AG09309 (cell line): Measurements from ENCODE around the gene TAS2R41.
"Not testable (repeated sequence)": the region's sequence is repeated elsewhere in the genome, so short reads cannot be mapped to it uniquely, and the experiment has no call there.

ENCODE experiments used
- DNase-seq: peaks from one replicate; pipeline ENCODE4 v3.0.0-alpha.2; 2010; ENCODE audit warnings: low read depth
- H3K4me3 ChIP-seq: 2 replicates; pipeline ENCODE4 v1.5.1; 2011; ENCODE audit warnings: mild to moderate bottlenecking, low read depth, low read length, moderate library complexity; ENCODE audit not compliant: control insufficient read depth
- TF ChIP-seq, protein P1 (sequence below): IDR thresholded peaks from 2 replicates; pipeline ENCODE4 v1.5.1; 2011; ENCODE audit warnings: mild to moderate bottlenecking, low read depth, low read length, inconsistent platforms; ENCODE audit not compliant: insufficient read depth, control insufficient read depth; ENCODE audit errors: missing control alignments

Gene TAS2R41

DNA sequence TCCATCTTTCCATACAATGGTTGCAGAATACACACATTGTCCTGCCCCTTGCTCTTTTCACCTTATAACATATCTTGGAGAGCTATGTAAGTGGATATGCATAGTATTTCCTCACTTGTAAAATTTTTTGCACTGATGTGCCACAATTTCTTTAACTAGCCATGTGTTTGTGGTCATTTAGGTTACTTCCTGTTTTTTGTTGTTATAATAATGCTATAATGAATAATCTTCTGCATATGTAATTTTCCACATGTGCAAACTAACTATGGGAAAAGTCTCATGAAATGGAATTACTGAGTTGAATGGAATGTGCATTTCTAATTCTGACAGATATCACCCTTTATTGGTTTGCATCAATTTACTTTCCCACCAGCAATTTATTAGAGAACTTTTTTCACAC is 2.8 kb downstream of the TAS2R41 start:
- DNase-seq = no peak
- TF ChIP-seq, protein P1, sequence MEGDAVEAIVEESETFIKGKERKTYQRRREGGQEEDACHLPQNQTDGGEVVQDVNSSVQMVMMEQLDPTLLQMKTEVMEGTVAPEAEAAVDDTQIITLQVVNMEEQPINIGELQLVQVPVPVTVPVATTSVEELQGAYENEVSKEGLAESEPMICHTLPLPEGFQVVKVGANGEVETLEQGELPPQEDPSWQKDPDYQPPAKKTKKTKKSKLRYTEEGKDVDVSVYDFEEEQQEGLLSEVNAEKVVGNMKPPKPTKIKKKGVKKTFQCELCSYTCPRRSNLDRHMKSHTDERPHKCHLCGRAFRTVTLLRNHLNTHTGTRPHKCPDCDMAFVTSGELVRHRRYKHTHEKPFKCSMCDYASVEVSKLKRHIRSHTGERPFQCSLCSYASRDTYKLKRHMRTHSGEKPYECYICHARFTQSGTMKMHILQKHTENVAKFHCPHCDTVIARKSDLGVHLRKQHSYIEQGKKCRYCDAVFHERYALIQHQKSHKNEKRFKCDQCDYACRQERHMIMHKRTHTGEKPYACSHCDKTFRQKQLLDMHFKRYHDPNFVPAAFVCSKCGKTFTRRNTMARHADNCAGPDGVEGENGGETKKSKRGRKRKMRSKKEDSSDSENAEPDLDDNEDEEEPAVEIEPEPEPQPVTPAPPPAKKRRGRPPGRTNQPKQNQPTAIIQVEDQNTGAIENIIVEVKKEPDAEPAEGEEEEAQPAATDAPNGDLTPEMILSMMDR = no peak
- H3K4me3 ChIP-seq = no peak overlapping the region

DNA sequence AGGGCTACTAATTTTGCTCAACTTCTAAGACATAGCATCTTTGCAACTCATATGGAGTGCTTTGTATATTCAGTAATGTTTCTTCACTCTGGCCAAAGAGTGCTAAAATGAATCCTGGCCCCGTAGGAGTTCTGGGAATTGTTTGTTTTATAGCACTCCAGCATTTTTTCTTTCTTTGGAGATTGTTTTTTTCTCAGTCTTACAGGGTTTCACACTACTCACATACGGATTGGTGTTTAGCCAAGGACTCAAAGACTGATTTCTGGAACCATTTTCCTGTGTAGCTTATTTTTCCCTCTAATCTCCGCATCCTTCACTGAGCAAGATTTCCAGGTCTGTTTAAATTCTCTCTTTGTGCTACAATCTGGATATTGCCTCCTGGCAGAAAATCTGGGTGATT is 6.4 kb downstream of the TAS2R41 start:
- DNase-seq = no peak
- TF ChIP-seq, protein P1 = no peak

GRCh38 chr7:143485094-143485493 is 7.4 kb downstream of the TAS2R41 start:
- H3K4me3 ChIP-seq = no peak overlapping the region
- TF ChIP-seq, protein P1 = no peak
- DNase-seq = no peak

More for the DNA sequence above, 6.4 kb downstream of the TAS2R41 start:
- no peak overlapping the region for H3K4me3 ChIP-seq

- DNase-seq = peak; percentile 53
- no peak overlapping the region for H3K4me3 ChIP-seq
- TF ChIP-seq, protein P1 = no peak
These were observed 7.8 kb downstream of the TAS2R41 start for GRCh38 chr7:143485500-143485899.

DNA sequence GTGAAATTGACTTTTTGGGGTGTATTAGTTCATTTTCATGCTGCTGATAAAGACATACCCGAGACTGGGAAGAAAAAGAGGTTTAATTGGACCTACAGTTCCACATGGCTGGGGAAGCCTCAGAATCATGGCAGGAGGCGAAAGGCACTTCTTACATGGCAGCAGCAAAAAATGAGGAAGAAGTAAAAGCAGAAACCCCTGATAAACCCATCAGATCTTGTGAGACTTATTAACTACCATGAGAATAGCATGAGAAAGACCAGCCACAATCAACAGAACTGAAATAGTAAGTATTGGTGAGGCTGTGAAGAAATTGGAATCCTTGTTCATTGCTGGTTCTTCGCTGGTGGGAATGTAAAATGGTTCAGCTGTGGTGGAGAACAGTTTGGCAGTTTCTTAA is 8.6 kb downstream of the TAS2R41 start:
- not testable (repeated sequence) for DNase-seq, H3K4me3 ChIP-seq

DNA sequence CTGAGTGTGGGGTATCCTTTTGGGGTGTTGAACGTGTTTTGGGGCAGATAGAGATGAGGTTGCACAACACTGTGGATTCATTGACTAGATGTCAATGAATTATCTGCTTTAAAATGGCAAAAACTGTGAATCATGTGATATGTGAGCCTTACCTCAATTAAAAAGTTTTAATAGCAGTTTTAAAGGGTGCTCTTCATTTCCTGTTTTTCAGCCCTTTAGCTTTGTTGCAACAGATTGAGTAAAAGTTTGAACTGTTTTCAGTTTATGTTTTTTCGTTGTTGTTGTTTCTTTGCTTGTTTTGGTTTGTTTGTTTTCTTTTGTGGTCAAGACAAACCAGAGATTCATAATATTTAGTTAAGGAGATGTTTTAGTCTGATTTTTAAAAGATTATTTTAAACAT is 9.4 kb downstream of the TAS2R41 start:
- TF ChIP-seq, protein P1 = no peak
- no peak overlapping the region for H3K4me3 ChIP-seq
- DNase-seq = no peak

DNA sequence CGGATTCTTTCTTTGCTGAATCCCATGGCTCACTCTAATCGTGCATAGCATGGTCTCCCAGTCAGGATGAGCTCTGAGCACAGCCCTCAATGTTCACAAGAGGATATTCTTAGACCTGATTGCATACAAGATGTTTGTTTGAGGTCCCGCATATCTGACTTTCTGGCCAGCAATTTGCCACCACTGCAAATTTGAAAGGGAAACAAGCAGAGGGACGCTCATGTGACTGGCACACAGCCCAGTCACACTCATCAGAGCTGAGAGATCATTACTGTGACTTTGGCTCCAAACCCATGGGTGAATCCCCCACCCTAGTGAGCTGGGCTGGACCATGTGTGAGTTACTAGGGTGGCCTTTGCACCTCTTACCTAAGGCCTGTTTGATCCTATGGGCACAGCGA is 9.9 kb downstream of the TAS2R41 start:
- TF ChIP-seq, protein P1 = no peak
- no peak overlapping the region for H3K4me3 ChIP-seq
- DNase-seq = no peak
